ENCODE measurements around the gene COL23A1. TPM values are rescaled to one million over a fixed set of nuclear protein-coding genes. Genes with fewer than 3 reads are reported as not detected.

The COL23A1 gene
- polyA plus RNA-seq, 1 donor (not counting 4 experiments of a cell fraction or from before 2014, with no cell fraction given), result not detected

DNA sequence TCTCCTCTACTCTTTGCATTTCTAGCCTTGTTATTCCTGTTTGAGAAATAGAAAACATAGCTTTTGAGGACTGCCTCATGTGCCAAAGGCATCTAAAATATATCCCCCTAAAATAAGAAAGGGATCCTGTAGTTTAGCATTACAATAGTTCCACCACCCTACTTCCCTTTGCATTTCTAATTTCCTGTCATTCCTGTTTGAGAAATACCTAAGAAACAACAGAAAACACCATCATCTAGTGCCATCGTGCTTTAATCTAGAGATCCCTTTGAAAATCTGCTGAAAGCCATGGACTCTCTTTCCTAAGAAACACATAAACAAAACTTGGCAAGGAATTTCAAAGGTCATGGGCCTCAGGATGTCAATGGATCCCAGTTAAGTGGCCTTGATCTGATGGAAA is 29.2 kb upstream of the COL23A1 start:
- dilution Hi-C loops (cut with MboI; ENCODE audit: extremely low pct_ligation_motif_present, low sequenced_read_pairs), result no loop called here
- no peak overlapping the region for H2AFZ ChIP-seq (ENCODE audit: control insufficient read depth, low read length)
- DNase-seq (ENCODE audit: low read depth, low spot score) (no peak), FAIRE-seq (no peak)
- peaks cover 4% of the 10 kb centered on the region for H3K4me1 ChIP-seq (ENCODE audit: control insufficient read depth, extremely low read depth, insufficient read depth, low read length)
- H3K27ac ChIP-seq (ENCODE audit: control insufficient read depth, insufficient read depth, low read length), result no peak overlapping the region
- H3K4me3 ChIP-seq (ENCODE audit: control insufficient read depth in 2 of 3, extremely low read depth in 1 of 3, insufficient read depth in 2 of 3, low read depth in 1 of 3, low read length in 3 of 3), result no peak overlapping the region
- peaks cover 31% of the 10 kb centered on the region for H3K79me2 ChIP-seq (ENCODE audit: control insufficient read depth, insufficient read depth, low read length)
- H3K4me2 ChIP-seq (ENCODE audit: control insufficient read depth, extremely low read depth, insufficient read depth, low read depth, low read length), result no peak overlapping the region
- H3K9ac ChIP-seq (ENCODE audit: control insufficient read depth, extremely low read depth, insufficient read depth, low read length), result no peak overlapping the region
- no peaks in the 10 kb centered on the region for H3K27me3 ChIP-seq (ENCODE audit: control insufficient read depth, extremely low read depth, insufficient read depth, low read length)
- no peaks in the 10 kb centered on the region for H3K9me1 ChIP-seq (ENCODE audit: control insufficient read depth, extremely low read depth, insufficient read depth, low read length)
- TF ChIP-seq EZH2 (IDR thresholded peaks at IDR 0.05; ENCODE audit: low read length), result no peak
- TF ChIP-seq, protein P1, sequence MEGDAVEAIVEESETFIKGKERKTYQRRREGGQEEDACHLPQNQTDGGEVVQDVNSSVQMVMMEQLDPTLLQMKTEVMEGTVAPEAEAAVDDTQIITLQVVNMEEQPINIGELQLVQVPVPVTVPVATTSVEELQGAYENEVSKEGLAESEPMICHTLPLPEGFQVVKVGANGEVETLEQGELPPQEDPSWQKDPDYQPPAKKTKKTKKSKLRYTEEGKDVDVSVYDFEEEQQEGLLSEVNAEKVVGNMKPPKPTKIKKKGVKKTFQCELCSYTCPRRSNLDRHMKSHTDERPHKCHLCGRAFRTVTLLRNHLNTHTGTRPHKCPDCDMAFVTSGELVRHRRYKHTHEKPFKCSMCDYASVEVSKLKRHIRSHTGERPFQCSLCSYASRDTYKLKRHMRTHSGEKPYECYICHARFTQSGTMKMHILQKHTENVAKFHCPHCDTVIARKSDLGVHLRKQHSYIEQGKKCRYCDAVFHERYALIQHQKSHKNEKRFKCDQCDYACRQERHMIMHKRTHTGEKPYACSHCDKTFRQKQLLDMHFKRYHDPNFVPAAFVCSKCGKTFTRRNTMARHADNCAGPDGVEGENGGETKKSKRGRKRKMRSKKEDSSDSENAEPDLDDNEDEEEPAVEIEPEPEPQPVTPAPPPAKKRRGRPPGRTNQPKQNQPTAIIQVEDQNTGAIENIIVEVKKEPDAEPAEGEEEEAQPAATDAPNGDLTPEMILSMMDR (optimal IDR thresholded peaks at IDR 0.05 in 1 of 3, IDR thresholded peaks at IDR 0.05 in 1 of 3, conservative IDR thresholded peaks at IDR 0.05 in 1 of 3; ENCODE audit: extremely low read depth in 1 of 3, insufficient read depth in 2 of 3, low read length in 3 of 3), result no peak
- peaks cover 20 to 38% of the 10 kb centered on the region in 2 experiments for H3K36me3 ChIP-seq (ENCODE audit: control insufficient read depth in 2 of 2, extremely low read depth in 1 of 2, insufficient read depth in 2 of 2, low read length in 2 of 2)
- H3K9me3 ChIP-seq (ENCODE audit: control insufficient read depth, low read depth, low read length), result no peaks in the 10 kb centered on the region
- no peaks in the 10 kb centered on the region for H4K20me1 ChIP-seq (ENCODE audit: control insufficient read depth, extremely low read depth, insufficient read depth, low read length)

DNA sequence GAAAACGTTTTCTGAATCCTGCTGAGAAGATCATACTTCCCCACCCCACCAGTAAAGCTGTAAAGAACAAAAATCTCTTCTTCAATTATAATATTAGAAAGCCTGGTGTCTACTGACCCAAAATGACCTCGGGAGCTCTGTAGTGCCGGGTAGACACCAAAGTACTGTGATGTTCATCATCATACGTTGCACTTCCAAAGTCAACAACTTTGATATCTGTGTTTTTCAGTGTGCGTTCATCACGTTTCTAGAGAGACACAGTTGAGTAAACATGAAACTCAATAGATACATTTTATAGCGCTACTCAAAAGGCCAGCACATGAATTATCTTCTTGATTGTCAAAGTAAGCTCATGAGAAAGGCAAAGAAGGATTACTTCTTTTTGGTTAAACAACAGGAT is 22.1 kb upstream of the COL23A1 start:
- H3K9me3 ChIP-seq (ENCODE audit: control insufficient read depth, low read depth, low read length), result no peaks in the 10 kb centered on the region
- no peaks in the 10 kb centered on the region for H3K9me1 ChIP-seq (ENCODE audit: control insufficient read depth, extremely low read depth, insufficient read depth, low read length)
- no peaks in the 10 kb centered on the region for H3K4me1 ChIP-seq (ENCODE audit: control insufficient read depth, extremely low read depth, insufficient read depth, low read length)
- TF ChIP-seq, protein P1 (optimal IDR thresholded peaks at IDR 0.05 in 1 of 3, IDR thresholded peaks at IDR 0.05 in 1 of 3, conservative IDR thresholded peaks at IDR 0.05 in 1 of 3; ENCODE audit: extremely low read depth in 1 of 3, insufficient read depth in 2 of 3, low read length in 3 of 3), result no peak
- no peaks in the 10 kb centered on the region for H4K20me1 ChIP-seq (ENCODE audit: control insufficient read depth, extremely low read depth, insufficient read depth, low read length)
- no peak overlapping the region for H3K4me2 ChIP-seq (ENCODE audit: control insufficient read depth, extremely low read depth, insufficient read depth, low read depth, low read length)
- H3K9ac ChIP-seq (ENCODE audit: control insufficient read depth, extremely low read depth, insufficient read depth, low read length), result no peak overlapping the region
- FAIRE-seq (no peak), DNase-seq (ENCODE audit: low read depth, low spot score) (no peak)
- peaks cover 12 to 38% of the 10 kb centered on the region in 2 experiments for H3K36me3 ChIP-seq (ENCODE audit: control insufficient read depth in 2 of 2, extremely low read depth in 1 of 2, insufficient read depth in 2 of 2, low read length in 2 of 2)
- peaks cover 1% of the 10 kb centered on the region for H3K79me2 ChIP-seq (ENCODE audit: control insufficient read depth, insufficient read depth, low read length)
- no peaks in the 10 kb centered on the region for H3K27me3 ChIP-seq (ENCODE audit: control insufficient read depth, extremely low read depth, insufficient read depth, low read length)
- dilution Hi-C loops (cut with MboI; ENCODE audit: extremely low pct_ligation_motif_present, low sequenced_read_pairs), result no loop called here
- H2AFZ ChIP-seq (ENCODE audit: control insufficient read depth, low read length), result no peak overlapping the region
- no peak overlapping the region for H3K4me3 ChIP-seq (ENCODE audit: control insufficient read depth in 2 of 3, extremely low read depth in 1 of 3, insufficient read depth in 2 of 3, low read depth in 1 of 3, low read length in 3 of 3)
- no peak overlapping the region for H3K27ac ChIP-seq (ENCODE audit: control insufficient read depth, insufficient read depth, low read length)
